ENCODE data around the gene OR6N2.

OR6N2 gene

GRCh38 chr1:158754420-158754819, 26.6 kb downstream of the OR6N2 start, which contains the start of gene OR6K6:
Gene OR6K6 (plus strand): TSS chr1:158754720. CDS start chr1:158754888, 168 bp downstream.
- no peak for DNase-seq (ENCODE audit: low read depth, low spot score)

- no peak for DNase-seq (ENCODE audit: low read depth, low spot score)
Observed at GRCh38 chr1:158752155-158752712, 28.8 kb downstream of the OR6N2 start.

GRCh38 chr1:158735848-158736247, 45.2 kb downstream of the OR6N2 start:
- no peak for DNase-seq (ENCODE audit: low read depth, low spot score)

GRCh38 chr1:158732524-158732923, 48.5 kb downstream of the OR6N2 start:
- no peak for DNase-seq (ENCODE audit: low read depth, low spot score)

GRCh38 chr1:158731707-158732106, 49.3 kb downstream of the OR6N2 start:
- DNase-seq (ENCODE audit: low read depth, low spot score) = no peak

GRCh38 chr1:158730453-158730852, 50.6 kb downstream of the OR6N2 start:
- no peak for DNase-seq (ENCODE audit: low read depth, low spot score)

- no peak for DNase-seq (ENCODE audit: low read depth, low spot score)
Observed at GRCh38 chr1:158728510-158729225, 52.3 kb downstream of the OR6N2 start.

GRCh38 chr1:158724442-158724841, 56.6 kb downstream of the OR6N2 start:
- no peak for DNase-seq (ENCODE audit: low read depth, low spot score)

Measured in iPS DF 19.7 (cell line).